H9 (cell line): ENCODE data around the gene DSP. TPM values are rescaled to one million over a fixed set of nuclear protein-coding genes. Genes with fewer than 3 reads are reported as not detected.

Experiments
- DNase-seq: peaks from one replicate; pipeline ENCODE4 v3.0.0-alpha.2; 2017
- H2AFZ ChIP-seq: one replicate; pipeline ENCODE4 v1.6.1; 2013; ENCODE audit warnings: mild to moderate bottlenecking, low read length, control low read depth, moderate library complexity
- H2AK5ac ChIP-seq: 2 replicates; pipeline ENCODE4 v1.6.1; 2013; ENCODE audit warnings: low read length, control low read depth, mixed read lengths; ENCODE audit not compliant: insufficient read length
- H2BK120ac ChIP-seq: one replicate; pipeline ENCODE4 v1.6.1; 2013; ENCODE audit warnings: low read depth, mild to moderate bottlenecking, low read length, control low read depth, inconsistent platforms; ENCODE audit not compliant: poor library complexity, severe bottlenecking
- H2BK12ac ChIP-seq: 2 replicates; pipeline ENCODE4 v1.6.1; 2013; ENCODE audit warnings: low read length, control low read depth, mixed read lengths, low read depth; ENCODE audit not compliant: insufficient read length
- H2BK15ac ChIP-seq: 2 replicates; pipeline ENCODE4 v1.6.1; 2013; ENCODE audit warnings: low read depth, low read length, control low read depth
- H2BK20ac ChIP-seq: one replicate; pipeline ENCODE4 v1.6.1; 2013; ENCODE audit warnings: low read depth, mild to moderate bottlenecking, low read length, control low read depth, inconsistent platforms; ENCODE audit not compliant: poor library complexity, severe bottlenecking
- H2BK5ac ChIP-seq: 2 replicates; pipeline ENCODE4 v1.6.1; 2013; ENCODE audit warnings: low read length, control low read depth, mixed read lengths; ENCODE audit not compliant: insufficient read length
- H3K14ac ChIP-seq: 2 replicates; pipeline ENCODE4 v1.6.1; 2013; ENCODE audit warnings: low read length, control low read depth; ENCODE audit not compliant: insufficient read depth
- H3K18ac ChIP-seq: 2 replicates; pipeline ENCODE4 v1.6.1; 2013; ENCODE audit warnings: low read depth, mild to moderate bottlenecking, mixed read lengths, low read length, control low read depth; ENCODE audit not compliant: insufficient read length
- H3K23ac ChIP-seq: 2 replicates; pipeline ENCODE4 v1.6.1; 2013; ENCODE audit warnings: low read length, control low read depth, mixed read lengths, low read depth; ENCODE audit not compliant: insufficient read length
- H3K23me2 ChIP-seq: 2 replicates; pipeline ENCODE4 v1.6.1; 2013; ENCODE audit warnings: low read depth, mild to moderate bottlenecking, mixed read lengths, low read length, control low read depth; ENCODE audit not compliant: insufficient read length, poor library complexity, severe bottlenecking
- H3K27ac ChIP-seq: 2 replicates; pipeline ENCODE4 v1.5.1; 2013; ENCODE audit warnings: low read length, control low read depth, mixed read lengths, low read depth; ENCODE audit not compliant: insufficient read length
- H3K27me3 ChIP-seq: 2 replicates; pipeline ENCODE4 v1.6.1; 2013; ENCODE audit warnings: low read length, control low read depth, inconsistent platforms; ENCODE audit not compliant: insufficient read depth
- H3K4ac ChIP-seq: 2 replicates; pipeline ENCODE4 v1.6.1; 2013; ENCODE audit warnings: low read depth, mild to moderate bottlenecking, control low read depth, inconsistent platforms, low read length, moderate library complexity
- H3K4me1 ChIP-seq: 2 replicates; pipeline ENCODE4 v1.6.1; 2013; ENCODE audit warnings: low read length, control low read depth, inconsistent platforms; ENCODE audit not compliant: insufficient read depth
- H3K4me2 ChIP-seq: 2 replicates; pipeline ENCODE4 v1.6.1; 2013; ENCODE audit warnings: low read length, control low read depth, mixed read lengths; ENCODE audit not compliant: insufficient read length, insufficient read depth
- H3K56ac ChIP-seq: 2 replicates; pipeline ENCODE4 v1.6.1; 2013; ENCODE audit warnings: low read depth, mild to moderate bottlenecking, mixed read lengths, low read length, control low read depth; ENCODE audit not compliant: insufficient read length
- H3K79me1 ChIP-seq: 2 replicates; pipeline ENCODE4 v1.6.1; 2013; ENCODE audit warnings: low read depth, mild to moderate bottlenecking, moderate library complexity, low read length, control low read depth, inconsistent platforms; ENCODE audit not compliant: insufficient read depth, poor library complexity, severe bottlenecking
- H3K79me2 ChIP-seq: 2 replicates; pipeline ENCODE4 v1.6.1; 2013; ENCODE audit warnings: low read length, control low read depth, inconsistent platforms; ENCODE audit not compliant: insufficient read depth
- H3K9ac ChIP-seq: 2 replicates; pipeline ENCODE4 v1.6.1; 2013; ENCODE audit warnings: low read length, control low read depth, mixed read lengths; ENCODE audit not compliant: insufficient read length; ENCODE audit errors: extremely low read depth
- H3K9me3 ChIP-seq: one replicate; pipeline ENCODE4 v1.6.1; 2013; ENCODE audit warnings: low read depth, low read length, inconsistent platforms; ENCODE audit not compliant: control insufficient read depth
- H3T11ph ChIP-seq: one replicate; pipeline ENCODE4 v1.6.1; 2013; ENCODE audit warnings: mild to moderate bottlenecking, low read length, control low read depth, inconsistent platforms
- H4K20me1 ChIP-seq: one replicate; pipeline ENCODE4 v1.6.1; 2013; ENCODE audit not compliant: control insufficient read depth, insufficient read length, insufficient read depth
- H4K5ac ChIP-seq: 2 replicates; pipeline ENCODE4 v1.6.1; 2013; ENCODE audit warnings: low read depth, mild to moderate bottlenecking, mixed read lengths, low read length, control low read depth; ENCODE audit not compliant: insufficient read length
- H4K8ac ChIP-seq: replicated peaks from 2 replicates; pipeline ENCODE4 v1.6.1; 2013; ENCODE audit warnings: low read length, control low read depth, mixed read lengths, low read depth; ENCODE audit not compliant: insufficient read length
- H4K91ac ChIP-seq: 2 replicates; pipeline ENCODE4 v1.6.1; 2013; ENCODE audit warnings: low read depth, mild to moderate bottlenecking, moderate library complexity, mixed read lengths, low read length, control low read depth; ENCODE audit not compliant: insufficient read length
- H3K27ac Mint-ChIP-seq, 3 experiments: 2 replicates in 2 of 3; 3 replicates in 1 of 3; pipeline ENCODE4 v1.8.0; 2020 to 2021; ENCODE audit warnings: mixed read lengths in 3 of 3, mild to moderate bottlenecking in 1 of 3, moderate library complexity in 1 of 3
- H3K27me3 Mint-ChIP-seq: 2 replicates; pipeline ENCODE4 v1.8.0; 2021; ENCODE audit warnings: low read depth, mild to moderate bottlenecking, moderate library complexity, mixed read lengths
- H3K36me3 Mint-ChIP-seq, 3 experiments: 2 replicates in 2 of 3; 3 replicates in 1 of 3; pipeline ENCODE4 v1.8.0; 2020 to 2021; ENCODE audit warnings: low read depth in 3 of 3, mixed read lengths in 3 of 3; ENCODE audit not compliant: insufficient read depth in 1 of 3
- H3K4me1 Mint-ChIP-seq, 2 experiments: 2 replicates each; pipeline ENCODE4 v1.8.0; 2020; ENCODE audit warnings: mixed read lengths in 2 of 2
- H3K4me3 Mint-ChIP-seq, 2 experiments: 2 replicates in 1 of 2; 3 replicates in 1 of 2; pipeline ENCODE4 v1.8.0; 2020 to 2021; ENCODE audit warnings: mild to moderate bottlenecking in 2 of 2, mixed read lengths in 2 of 2, moderate library complexity in 1 of 2
- H3K9me3 Mint-ChIP-seq, 2 experiments: 2 replicates in 1 of 2; 3 replicates in 1 of 2; pipeline ENCODE4 v1.8.0; 2020; ENCODE audit warnings: mild to moderate bottlenecking in 2 of 2, mixed read lengths in 2 of 2, moderate library complexity in 1 of 2
- CTCF ChIP-seq: fragments of 200-600 bp; sonication (generic); conservative IDR thresholded peaks from 3 replicates; pipeline ENCODE4 v1.8.0; 2021; ENCODE audit warnings: antibody characterized with exemption, mild to moderate bottlenecking
- WGBS: extraction: QIAGEN DNeasy Blood & Tissue Kit; methylation state at CpG from one replicate; pipeline ENCODE4 v1.1.7; 2013; ENCODE audit warnings: missing lambda C conversion rate, low lambda C conversion rate, mixed read lengths; ENCODE audit not compliant: insufficient read length; ENCODE audit errors: extremely low coverage; 5-methylcytosine and 5-hydroxymethylcytosine counted together
- total RNA-seq: library from RNA; stranded (reverse); gene quantifications from 2 replicates; pipeline ENCODE4 v1.2.1, GENCODE V29; 2021

Gene DSP
- total RNA-seq, 1 experiment from 2014 or later = 48.9 TPM

- Histone ChIP-seq H3K27me3 (no peaks in the 10 kb centered on the region), H3K9me3 (no peaks in the 10 kb centered on the region), H3K9ac (no peak overlapping the region), H3K79me2 (no peaks in the 10 kb centered on the region), H2AFZ (no peak overlapping the region), H4K91ac (no peak overlapping the region), H2BK12ac (no peak overlapping the region), H2BK5ac (no peak overlapping the region), H3K4me1 (peaks cover 4% of the 10 kb centered on the region; the same call in 1 of the 2 replicates), H3K18ac (no peak overlapping the region), H3K23ac (no peak overlapping the region), H3K27ac (no peak overlapping the region), H3K4me2 (no peak overlapping the region), H2BK120ac (no peak overlapping the region), H3T11ph (no peak overlapping the region), H3K23me2 (no peaks in the 10 kb centered on the region), H4K8ac (no peak overlapping the region), H2BK20ac (no peak overlapping the region), H4K5ac (no peak overlapping the region), H2AK5ac (no peak overlapping the region), H3K79me1 (no peaks in the 10 kb centered on the region), H4K20me1 (no peaks in the 10 kb centered on the region), H3K56ac (no peak overlapping the region), H3K4ac (no peak overlapping the region), H2BK15ac (no peak overlapping the region), H3K14ac (no peak overlapping the region)
- no peak for TF ChIP-seq CTCF
- no peak for DNase-seq
- peaks cover 1% of the 10 kb centered on the region; the same call in 1 of the 2 replicates for H3K27me3 Mint-ChIP-seq
- H3K4me3 Mint-ChIP-seq = no peak overlapping the region
- no peak overlapping the region for H3K27ac Mint-ChIP-seq
- WGBS = no CpG with 5 or more reads among the region's 6 CpGs
- H3K4me1 Mint-ChIP-seq = peaks cover 27 to 29% of the 10 kb centered on the region in 2 experiments
- no peaks in the 10 kb centered on the region for H3K36me3 Mint-ChIP-seq
- peaks cover 0 to under 1% of the 10 kb centered on the region in 2 experiments; a peak in 1 of 5 replicates for H3K9me3 Mint-ChIP-seq
Measured at GRCh38 chr6:7529141-7529540, 12.3 kb upstream of the DSP start.
